DMS114 treated with DMSO at 0.1 percent for 48 hours (cell line): Measurements from ENCODE around the gene KRTAP5-3.
A peak's percentile ranks its signal among the peaks of the same experiment; 100 is the strongest.
"Not testable (repeated sequence)": the region's sequence is repeated elsewhere in the genome, so short reads cannot be mapped to it uniquely, and the experiment has no call there.

ENCODE experiments used
- DNase-seq: peaks from one replicate; lab custom pipeline; 2025; ENCODE audit not compliant: unreplicated experiment; lab: John Stamatoyannopoulos, UW

KRTAP5-3 gene

GRCh38 chr11:1584661-1585370 lies 23.4 kb downstream of the KRTAP5-3 start, which contains the start of gene KRTAP5-1:
Gene KRTAP5-1 (minus strand): TSS chr11:1585283. CDS start chr11:1585249, 34 bp downstream.
- DNase-seq, result not testable (repeated sequence)

- not testable (repeated sequence) for DNase-seq
These were observed 25.4 kb downstream of the KRTAP5-3 start for GRCh38 chr11:1582909-1583308.

DNA sequence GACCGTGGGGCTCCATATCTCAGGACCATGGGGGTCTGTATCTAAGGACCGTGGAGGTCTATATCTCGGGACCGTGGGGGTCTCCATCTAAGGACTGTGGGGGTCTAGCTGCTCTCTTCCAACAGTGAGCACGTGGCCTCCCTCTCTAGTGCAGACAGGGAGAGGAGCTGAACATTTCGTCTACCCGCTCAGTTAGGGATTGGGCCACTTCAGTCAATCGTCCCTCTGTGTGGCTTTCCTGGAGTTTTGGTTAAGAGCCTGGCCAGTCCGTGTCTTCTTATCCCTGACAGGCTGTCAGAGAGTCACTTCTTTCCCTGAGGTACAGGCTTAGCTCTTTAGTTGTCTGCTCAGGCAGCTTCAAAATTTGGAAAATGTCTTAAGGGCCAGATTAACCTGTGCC lies 26.3 kb downstream of the KRTAP5-3 start:
- DNase-seq, result no peak

DNA sequence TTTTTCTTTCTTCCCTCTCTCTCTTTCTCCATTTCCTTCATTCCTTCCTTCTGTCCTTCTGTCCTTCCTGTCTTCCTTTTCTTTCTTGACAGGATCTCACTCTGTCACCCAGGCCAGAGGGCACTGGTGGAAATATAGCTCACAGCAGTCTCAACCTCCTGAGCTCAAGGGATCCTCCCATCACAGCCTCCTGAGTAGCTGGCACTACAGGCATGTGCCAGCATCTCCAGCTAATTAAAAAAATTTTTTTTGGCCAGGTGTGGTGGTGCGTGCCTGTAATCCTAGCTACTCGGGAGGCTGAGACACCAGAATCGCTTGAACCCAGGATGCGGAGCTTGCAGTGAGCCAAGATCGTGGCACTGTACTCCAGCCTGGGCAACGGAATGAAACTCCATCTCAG lies 31.4 kb downstream of the KRTAP5-3 start:
- DNase-seq, result no peak

DNA sequence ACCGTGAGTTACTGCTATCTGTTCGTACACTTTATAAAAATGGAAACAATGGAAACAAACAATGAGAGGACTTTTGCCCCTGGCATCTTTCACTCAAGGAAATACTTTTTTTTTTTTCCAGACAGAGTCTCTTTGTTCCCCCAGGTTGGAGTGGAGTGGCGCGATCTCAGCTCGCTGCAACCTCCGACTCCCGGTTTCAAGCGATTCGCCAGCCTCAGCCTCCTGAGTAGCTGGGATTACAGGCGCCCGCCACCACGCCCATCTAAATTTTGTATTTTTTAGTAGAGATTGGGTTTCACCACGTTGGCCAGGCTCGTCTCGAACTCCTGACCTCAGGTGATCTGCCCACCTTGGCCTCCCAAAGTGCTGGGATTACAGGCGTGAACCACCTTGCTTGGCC lies 32.5 kb downstream of the KRTAP5-3 start:
- DNase-seq, result not testable (repeated sequence)

- no peak for DNase-seq
These were observed 33.4 kb downstream of the KRTAP5-3 start for GRCh38 chr11:1574933-1575242.

GRCh38 chr11:1574238-1574932 lies 33.9 kb downstream of the KRTAP5-3 start:
- no peak for DNase-seq

DNA sequence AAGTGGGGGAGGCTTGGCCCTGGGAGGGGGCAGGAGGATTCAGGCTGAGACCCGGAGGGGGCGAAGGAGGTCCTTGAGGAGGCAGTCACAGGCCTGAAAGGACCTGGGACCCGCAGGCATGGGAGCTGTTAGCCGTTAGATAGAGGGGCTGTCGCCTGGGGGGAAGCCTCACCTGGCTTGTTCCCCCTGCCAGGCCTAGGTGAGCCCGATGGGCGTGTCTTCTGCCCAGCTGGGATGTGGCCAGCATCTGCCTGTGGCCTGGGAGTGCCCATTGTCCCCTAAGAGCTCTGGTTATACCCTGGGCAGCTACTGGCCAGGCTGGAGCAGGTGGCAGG lies 34.4 kb downstream of the KRTAP5-3 start:
- DNase-seq, result no peak

DNA sequence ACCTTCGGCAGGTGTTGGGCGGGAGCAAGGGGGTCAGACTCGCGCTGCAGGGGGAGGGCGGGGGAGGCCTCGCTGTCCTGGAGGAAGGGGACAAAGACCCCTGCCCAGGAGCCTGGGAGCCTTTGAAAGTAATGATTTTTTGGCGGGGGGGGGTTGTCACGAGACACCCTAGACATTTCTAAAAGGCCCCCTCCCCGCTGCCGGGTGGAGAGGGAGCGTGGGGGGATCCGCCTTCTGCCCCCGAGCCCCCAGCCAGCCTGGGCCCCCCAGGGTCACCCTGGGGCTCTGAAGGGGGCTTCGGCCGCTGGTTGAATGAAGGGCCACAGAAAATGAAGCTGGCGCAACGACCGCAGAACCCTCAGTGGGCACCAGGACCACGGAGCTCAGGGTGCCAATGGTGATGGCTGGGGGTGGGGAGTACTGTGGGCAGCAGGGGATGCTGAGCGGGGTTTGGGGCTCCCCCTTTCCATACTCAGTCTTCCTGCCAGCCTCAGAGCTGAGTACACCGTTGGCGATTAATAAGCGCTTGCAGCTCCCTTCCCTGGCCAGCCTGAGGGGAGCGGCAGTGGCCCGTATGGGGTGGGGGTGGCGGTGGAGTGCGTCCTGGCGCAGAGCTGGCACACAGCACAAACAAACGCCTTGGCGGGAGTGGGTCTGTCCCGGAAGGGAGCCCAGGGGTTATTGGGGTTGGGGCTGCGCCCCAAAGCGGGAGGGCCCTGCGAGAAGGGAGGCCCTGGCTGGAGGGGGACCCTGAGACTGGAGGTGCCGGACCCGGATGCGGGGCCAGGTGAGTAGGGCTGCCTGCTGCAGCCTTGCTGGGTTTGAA lies 35.0 kb downstream of the KRTAP5-3 start:
- DNase-seq, result no peak

GRCh38 chr11:1572197-1573076 lies 35.8 kb downstream of the KRTAP5-3 start, which contains the start of gene DUSP8:
Gene DUSP8 (minus strand): TSS chr11:1572271. CDS start chr11:1565826, 6,445 bp downstream.
- DNase-seq, result peak; percentile 19

DNA sequence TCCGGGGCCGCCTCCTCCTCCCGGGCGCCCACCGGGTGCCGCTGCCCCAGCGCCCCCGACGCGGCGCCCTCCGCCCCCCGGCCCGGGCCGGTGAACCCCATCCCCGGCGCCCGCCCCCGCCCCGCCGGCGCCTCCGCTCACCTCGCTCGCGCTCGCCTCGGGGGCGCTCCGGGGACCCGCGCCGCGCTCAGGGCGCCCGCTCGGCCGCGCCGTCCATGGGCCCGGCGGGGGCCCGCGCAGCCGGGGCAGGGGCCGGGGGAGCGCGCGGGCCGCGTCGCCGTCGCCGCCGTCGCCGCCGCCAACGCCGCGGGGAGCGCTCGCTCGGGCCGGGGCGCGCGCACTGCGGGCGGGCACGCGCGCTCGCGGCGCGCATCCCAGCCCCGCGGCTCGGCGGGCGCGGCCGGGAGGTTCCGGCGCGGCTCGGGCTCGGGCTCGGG lies 36.5 kb downstream of the KRTAP5-3 start:
- no peak for DNase-seq

DNA sequence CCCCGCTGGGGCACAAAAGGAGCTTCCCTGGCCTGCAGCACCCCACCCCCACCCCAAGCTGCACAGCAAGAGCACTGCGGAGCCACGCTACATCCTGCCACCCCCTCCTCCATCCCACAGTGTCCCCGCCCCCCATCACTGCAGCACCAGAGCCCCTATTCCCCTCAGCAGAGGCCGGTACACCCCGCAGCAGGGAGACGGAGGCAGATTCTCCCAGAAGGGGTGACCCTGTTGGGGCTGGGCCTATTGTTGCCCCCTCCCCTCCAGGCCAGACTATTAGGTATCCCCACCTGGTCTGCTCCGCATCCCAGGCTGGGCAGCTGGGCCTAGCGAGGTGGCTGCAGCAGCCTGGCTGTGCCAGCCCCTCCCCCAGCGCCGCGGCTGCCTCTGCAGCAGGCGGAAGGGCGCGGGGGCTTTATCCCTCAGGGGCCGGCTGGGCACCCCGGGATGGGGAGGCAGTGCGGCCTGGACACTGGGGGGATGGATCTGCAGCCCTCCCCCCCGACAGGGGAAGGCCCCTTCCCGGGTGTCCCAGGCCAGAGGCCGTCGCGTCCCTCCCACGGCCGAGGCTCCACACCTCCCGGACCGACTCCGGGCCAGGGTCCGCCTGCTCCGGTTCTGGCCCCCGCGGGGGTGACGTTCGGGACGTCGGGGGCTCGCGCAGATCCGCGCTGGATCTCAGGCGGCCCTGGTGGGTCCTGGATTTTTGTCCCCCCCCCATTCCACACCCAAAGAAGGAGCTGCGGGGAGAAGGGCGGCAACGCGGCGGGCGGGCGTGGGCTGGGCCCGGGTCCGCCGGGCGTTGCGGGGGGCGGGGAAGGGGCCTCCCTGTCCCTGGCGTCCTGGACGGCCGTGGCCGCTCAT lies 37.1 kb downstream of the KRTAP5-3 start:
- no peak for DNase-seq

- no peak for DNase-seq
These were observed 37.8 kb downstream of the KRTAP5-3 start for GRCh38 chr11:1570531-1570895.

DNA sequence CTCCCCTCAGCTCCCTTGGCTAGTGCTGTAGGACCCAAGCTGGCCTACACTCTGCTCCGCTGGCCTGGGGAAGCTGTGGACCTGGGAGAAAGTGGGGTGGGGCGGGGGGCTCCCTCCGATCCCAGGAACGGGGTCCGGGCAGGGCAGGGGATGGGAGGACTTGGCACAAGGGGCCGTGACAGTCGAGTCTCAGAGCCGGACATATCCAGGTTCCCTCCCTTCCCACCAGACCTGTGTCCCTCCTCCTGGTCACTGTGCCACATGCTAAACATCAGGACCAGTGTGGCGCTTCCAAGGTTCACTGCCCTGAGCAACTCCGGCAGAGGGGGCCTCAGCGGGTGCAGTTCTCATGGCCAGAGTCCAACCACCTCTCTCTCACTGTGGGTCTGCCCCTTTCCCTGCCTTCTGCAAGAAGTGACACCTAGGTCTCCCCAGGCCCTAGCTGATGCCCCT lies 38.2 kb downstream of the KRTAP5-3 start:
- DNase-seq, result no peak

DNA sequence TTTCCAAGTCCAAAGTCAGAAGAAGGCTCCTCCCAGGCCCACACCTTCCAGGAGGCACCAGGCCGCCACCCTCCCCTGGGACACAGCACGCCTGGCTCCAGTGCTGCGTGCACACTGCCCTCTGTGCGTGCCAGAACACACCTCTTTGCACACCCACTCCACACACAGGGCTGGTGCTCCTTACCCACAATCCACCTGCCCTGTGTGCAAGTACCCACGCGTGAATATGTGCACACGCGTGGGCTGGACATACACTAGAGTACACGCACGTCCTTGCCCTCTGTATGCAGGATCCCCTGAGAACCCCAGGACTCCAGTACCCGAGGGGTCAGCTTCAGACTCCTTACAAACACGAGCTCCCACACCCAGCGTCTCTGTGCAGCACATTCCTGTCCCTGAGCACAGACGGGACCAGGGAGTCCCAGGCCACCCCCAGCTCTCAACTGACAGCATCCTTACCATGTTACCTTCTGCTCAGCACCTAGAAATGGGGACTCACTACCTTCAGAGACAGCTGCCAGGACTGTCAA lies 38.9 kb downstream of the KRTAP5-3 start:
- DNase-seq, result no peak

DNA sequence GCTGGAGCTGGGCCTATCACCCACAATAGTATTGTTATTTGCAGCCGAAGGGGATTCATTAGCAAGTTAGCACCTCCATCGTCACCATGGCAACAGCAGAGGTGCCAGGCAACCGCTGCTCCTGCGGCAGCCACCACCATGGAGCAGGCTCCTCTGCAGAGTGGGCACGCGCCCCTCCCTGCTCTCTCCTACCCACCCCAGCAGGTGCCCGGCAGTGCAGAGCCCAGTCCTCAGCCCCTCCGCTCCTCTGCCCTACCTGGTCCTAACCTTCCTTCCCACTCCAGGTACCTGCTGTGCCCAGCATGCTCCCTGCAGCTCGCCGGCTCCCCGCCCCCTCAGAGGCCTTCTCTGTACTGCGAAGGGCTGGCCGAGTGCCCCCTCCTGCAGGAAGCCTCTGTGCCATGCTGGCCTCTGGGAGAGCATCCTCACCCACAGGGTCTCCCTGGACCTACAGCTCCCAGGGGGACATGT lies 39.8 kb downstream of the KRTAP5-3 start:
- no peak for DNase-seq

GRCh38 chr11:1567721-1568100 lies 40.6 kb downstream of the KRTAP5-3 start:
- no peak for DNase-seq

DNA sequence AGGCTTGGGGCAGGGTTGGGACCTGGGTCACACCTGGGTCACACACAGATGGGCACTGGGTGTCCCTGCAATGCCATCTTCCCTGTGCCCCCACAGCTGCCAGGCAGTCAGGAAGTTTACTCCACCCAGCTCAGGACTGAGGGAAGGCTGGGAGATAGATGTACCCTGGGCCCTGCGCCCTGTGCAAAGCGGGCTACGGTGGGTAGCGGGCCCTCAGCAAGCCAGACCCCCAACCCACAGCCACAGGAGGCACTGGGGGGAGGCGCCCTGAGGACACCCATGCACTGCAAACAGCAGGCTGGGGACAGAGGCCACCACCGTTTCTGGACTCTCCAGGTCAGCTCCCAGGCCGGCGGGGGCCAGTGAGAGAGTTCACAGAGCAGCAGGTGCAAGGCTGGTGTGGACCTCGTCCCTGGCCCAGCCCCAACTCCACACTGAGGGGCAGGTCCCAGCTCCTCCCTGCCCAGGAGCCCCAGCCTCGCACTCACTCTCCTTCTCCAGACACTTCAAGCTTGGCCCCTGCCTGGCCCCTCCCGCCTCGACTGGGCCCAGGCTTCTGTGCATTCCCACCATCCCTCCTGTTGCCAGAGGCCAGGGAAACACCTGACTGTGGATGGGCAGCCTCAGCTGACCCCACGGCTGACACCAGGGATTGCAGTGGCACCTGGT lies 41.1 kb downstream of the KRTAP5-3 start:
- no peak for DNase-seq
